Measurements from ENCODE around the gene SLC23A2.
"Not testable (repeated sequence)": the region's sequence is repeated elsewhere in the genome, so short reads cannot be mapped to it uniquely, and the experiment has no call there.

Gene SLC23A2

DNA sequence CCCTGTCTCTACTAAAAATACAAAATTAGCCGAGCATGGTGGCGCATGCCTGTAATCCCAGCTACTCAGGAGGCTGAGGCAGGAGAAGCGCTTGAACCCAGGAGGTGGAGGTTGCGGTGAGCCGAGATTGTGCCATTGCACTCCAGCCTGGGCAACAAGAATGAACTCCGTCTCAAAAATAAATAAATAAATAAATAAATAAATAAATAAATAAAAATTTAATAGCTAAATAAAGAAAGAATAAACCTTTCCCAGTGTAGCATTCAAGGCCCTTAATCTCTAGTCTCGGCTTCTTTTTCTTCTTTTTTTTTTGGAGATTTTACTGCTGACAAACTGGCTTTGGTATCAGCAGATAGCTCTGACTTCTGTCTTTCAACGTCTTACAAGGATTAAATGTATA lies 3.5 kb upstream of the SLC23A2 start:
- not testable (repeated sequence) for FAIRE-seq

DNA sequence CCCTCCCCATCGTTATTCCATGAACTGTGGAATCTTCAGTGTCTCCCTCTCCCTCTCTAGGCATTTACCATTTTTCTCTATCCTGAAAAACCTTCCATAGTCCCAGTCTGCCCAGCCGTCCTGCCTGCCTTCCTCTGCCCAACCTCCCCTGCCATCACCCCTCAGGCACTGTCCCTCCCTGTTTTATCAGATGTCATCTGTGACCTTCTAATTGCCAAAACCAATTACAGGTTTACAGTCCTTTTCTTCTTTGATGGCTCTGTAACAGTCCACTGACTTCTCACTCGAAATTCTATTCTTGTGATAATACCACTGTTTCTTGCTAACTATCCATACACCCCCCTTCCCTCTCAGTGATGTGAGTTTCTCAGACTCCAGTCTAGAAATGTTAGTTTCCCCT lies 2.3 kb upstream of the SLC23A2 start:
- FAIRE-seq = no peak

DNA sequence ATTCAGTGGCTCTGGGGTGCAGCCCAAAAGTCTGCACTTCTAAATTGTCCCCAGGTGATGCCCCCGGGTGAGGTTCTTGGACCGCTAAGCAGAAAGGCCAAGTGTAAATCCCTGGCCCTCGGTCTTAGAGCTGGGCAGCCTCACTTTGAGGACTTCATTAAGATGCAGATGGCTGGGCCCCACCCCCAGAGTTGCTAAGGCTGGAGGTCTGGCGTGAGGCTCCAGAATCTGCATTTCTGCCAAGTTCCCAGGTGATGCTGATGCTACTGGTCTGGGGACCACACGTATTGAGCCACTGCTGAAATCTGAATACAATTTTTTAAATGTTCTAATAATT lies 735 bp upstream of the SLC23A2 start:
- no peak for FAIRE-seq

DNA sequence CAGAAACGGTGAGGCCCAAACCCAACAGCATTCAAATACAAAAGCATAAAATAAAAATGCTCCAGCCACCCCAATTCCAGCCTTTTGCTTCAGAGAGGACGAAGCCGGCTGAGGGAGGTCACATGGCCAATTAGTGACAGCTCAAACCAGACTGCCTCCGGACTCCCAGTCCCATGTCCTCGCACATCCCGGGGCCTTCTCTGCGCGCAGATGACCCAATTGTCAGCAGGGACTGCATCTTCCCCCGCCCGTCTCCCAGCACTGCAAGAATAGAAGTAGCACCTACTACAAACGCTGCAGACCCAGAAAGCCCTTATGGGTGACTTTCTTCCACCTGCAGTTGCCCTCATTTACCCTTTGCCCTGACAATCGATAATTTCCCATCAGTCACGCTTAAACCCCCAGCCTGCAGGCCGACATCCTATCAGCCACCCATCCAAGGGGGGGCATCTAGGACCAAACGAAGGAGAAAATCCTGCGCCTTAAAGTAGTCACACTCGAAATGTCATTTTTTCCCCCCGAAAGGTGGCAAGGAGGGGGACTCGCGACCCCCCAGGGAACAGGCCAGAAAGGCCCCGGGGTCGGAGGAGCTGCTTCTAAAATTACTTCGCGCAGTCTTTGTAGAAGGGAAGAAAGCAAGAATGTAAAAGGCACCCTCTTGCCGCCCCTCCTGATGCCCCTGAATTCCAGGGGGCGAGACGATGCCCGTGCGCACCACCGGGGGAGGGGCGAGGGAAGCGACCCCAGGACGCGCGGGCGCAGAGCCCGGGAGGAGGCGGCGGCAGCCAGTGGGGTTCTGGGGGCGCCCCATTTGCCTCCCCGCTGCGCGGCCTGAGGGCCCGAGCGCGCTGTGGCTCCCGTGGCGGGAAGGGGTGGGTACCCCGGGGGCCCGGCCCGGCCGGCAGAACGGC lies 792 bp downstream of the SLC23A2 start:
- FAIRE-seq = no peak

DNA sequence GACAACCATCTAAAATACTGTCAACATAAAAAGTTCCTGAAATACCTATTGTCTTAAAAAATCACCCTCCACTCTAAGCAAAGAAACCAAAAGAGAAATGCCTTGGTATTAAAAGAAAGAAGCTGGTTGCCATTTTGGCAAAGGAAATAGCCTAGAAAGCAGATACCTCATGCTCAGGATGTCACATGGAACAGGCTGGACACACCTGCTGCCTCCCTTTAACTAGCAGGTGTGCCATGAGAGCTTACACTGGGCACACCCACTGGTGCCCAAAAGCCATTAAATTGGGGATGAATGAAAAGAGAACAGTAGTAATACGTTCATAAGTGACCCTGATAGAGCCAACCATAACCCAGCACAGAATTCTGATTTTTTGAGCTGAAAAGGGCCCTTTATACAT lies 1.5 kb downstream of the SLC23A2 start:
- no peak for FAIRE-seq

DNA sequence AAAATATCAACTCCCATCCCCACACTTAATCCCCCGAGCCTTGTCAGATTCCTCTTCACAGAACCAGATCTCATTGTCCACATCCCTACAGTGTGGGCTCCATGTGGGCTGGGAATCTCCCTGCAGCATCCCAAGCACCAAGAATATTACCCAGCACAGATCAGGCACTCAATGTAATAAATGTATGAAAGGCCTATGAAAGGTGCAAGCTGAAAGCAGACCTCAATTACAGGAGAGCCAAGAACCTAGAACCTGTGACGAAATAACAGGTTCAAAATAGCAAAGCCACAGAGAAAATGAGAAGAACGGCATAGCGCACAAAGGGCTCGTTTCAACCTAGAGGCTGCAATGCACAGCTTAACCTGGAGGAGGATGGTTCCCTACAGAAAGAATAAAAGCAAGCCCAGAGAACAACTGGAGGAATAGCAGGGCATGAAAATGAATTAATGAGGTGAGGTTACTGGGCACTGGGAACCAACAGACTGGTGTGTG lies 3.1 kb downstream of the SLC23A2 start:
- no peak for FAIRE-seq

DNA sequence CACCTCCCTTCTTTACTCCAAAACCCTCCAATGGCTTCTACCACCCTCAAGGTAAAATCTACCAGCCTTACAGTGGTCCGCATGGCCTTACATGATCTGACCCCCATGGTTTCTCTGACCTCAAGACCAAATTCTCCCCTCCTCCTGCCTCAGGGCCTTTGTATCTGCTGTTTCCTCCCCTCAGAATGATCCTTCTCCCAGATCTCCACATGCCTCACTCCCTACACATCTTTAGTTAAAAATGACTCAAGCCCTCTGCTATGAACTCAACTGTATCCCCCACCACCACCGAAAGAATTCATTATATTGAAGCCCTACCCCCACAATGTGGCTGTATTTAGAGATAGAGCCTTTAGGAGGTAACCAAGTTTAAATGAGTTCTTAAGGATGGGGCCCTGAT lies 4.1 kb downstream of the SLC23A2 start:
- FAIRE-seq = no peak

DNA sequence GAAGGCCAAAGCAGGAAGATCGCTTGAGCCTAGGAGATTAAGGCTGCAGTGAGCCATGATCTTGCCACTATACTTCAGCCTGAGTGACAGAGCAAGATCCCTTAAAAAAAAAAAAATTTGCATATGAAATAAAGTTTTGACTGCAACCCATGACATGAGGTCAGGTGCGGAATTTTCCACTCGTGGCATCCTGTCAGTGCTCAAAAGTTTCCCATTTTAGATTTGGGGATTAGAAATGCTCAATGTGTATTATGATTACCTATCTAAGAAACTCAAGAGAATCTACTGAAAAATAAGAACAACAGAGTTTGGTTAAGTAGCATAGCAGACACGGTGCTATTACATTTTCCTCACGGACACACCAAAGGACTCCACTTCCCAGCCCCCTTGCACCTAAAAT lies 11.7 kb downstream of the SLC23A2 start:
- FAIRE-seq = no peak

DNA sequence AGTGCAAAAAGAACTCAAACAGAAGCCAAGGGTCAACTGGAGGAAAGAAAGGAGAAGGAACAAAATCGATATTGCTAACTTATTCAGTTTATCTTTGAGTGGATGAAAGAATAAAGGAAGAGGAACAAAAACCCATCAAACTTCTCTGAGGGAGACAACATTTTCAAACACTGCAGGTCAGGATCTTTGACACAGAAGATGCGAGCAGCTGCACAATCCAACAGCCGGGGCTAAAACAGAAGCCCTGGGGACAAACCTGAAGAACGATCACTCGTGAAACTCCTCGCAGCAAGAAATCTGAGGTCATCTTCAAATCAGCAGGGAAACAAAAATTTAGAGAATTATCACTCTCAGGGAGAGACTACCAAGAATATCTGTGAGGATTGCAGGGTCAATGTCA lies 14.2 kb downstream of the SLC23A2 start:
- FAIRE-seq = no peak

DNA sequence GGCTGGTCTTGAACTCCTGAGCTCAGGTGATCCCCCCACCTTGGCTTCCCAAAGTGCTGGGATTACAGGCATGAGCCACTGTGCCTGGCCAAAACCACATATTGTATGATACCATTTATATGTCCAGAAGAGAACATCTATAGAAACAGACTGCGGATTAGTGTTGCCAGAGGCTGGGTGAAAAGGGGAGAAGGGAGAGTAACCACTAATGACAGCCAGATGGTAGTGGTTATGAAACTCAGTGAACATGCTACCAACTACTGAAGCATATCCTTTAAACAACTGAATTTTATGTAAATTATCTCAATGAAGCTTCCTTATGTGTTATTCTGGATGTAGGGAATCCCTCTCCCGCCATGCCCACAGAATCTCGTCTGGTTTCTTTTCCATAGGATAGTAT lies 15.7 kb downstream of the SLC23A2 start:
- no peak for FAIRE-seq

DNA sequence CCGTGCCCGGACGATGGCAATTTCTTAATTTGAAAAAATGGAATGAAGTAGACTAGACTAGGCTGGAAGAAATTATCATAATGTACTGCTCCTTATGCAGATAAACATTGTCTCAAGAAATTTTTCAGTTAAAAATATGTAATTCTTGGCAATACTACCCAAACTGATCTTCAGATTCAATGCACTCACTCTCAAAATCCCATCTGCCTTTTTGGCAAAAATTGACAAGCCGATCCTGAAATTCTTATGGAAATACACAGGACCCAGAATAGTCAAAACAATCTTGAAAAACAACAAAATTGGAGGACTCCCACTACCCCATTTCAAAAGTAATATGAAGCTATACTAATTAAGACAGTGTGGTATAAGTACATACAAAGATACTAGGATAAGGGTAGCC lies 19.0 kb downstream of the SLC23A2 start:
- no peak for FAIRE-seq

DNA sequence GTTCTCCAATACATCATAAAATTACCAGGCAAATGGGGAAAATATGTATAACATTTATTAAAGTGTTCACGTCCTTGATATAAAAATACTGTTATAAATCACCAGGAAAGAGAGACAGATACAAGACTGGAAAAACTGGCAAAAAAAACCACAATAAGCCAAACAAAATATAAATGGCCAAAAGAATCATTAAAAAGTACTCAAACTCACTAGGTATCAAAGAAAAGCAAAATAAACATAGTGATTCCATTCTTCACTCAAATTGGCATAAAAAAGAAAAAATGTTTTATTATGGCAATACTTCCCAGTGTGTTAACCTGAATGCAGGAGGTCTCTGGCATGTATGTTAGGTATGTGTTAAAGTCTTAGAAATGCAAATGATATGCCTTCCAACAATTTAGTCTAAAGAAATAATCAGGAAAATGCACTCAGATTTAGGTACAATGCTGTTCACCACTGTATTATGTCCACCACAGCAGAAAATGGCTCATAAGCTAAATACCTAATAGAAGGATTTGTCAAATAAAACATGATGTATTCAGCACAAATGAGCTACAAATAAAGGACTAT lies 21.4 kb downstream of the SLC23A2 start:
- peak; percentile 68 for FAIRE-seq

DNA sequence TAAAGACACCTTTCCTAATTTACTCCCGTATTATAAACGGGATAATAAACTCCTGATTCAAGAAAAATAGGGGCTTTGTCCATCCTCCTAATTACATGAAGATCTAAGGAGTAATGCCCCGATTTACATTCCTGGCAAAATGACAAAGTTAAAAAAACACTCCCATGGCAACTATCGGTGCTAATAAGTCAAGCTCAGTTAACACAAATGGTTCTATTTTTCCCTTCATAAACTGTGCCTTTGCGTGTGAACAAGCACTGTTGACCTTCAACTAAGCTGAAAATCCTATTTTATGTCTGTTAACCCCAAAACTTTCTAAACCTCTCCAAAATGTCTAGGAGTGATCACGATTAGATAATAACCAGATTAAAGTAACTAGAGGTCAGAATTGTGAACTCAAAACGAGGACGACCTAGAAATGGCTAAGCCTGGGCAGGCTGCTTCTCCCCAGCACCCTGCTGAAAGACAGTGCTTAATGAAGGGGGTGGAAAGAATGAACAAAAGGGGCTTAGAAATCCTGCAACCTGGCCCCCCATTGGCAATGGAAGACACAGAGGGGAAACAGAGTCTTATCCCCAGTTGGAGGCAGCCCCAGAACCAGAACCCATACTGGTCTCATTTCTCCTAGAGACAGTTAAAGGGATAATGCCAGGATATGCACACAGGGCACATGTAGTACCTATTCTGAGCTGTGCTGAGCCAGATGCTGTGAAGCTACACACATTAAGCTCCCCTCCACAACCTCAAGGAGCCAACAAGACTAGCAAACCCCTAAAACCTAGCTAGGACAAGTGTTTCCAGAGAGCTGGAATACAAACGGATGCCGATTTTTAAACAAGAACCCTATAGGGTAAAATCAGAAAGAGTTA lies 23.0 kb downstream of the SLC23A2 start:
- peak; percentile 81 for FAIRE-seq

DNA sequence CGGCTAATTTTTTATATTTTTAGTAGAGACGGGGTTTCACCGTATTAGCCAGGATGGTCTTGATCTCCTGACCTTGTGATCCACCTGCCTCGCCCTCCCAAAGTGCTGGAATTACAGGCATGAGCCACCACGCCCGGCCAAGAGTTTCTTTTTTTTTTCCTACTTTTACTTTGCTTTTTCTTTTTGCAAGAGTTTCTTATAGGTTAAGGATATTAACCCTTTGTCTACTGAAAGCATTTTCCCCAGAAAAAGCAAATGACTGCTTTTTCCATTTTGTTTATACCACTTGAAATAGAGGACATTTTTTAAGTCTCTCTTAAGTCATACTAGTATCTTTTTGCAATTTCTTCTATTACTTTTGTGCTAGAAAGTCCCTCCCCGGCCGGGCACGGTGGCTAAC lies 25.3 kb downstream of the SLC23A2 start:
- not testable (repeated sequence) for FAIRE-seq

DNA sequence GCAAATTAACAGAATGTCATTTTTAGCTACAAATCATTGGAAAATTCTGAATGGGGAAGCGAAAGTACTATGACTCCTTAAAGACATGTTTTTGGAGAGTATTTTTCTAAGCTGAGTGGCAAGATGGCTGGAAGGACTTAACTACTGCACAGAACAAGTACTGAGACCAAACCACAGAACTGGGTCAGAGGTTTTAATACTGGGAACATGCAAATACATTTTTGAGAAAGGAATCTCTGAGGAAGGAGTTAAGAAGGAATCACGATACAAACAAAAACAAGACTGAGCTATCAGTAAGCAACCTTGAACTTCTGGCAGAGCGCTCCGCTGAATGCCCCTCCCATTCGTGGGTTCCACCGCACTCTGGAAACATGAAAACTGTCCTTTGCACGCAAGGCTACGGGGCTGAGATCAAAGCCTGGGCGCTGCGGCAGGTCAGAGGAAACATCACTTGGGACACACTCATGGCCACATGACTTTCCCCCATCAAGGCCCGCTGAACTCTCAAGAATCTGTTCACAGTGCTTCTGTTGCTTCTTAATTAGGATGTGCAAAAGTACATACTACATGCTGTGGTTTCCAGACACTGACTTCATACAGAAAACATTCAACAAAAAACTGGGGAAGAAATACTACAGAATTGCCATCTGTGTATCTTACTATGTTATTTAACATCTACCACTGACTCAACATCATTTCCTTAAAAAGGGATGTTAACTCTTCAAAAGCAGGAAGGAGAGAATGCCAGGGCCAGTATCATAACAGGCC lies 27.8 kb downstream of the SLC23A2 start:
- peak; percentile 5 for FAIRE-seq

DNA sequence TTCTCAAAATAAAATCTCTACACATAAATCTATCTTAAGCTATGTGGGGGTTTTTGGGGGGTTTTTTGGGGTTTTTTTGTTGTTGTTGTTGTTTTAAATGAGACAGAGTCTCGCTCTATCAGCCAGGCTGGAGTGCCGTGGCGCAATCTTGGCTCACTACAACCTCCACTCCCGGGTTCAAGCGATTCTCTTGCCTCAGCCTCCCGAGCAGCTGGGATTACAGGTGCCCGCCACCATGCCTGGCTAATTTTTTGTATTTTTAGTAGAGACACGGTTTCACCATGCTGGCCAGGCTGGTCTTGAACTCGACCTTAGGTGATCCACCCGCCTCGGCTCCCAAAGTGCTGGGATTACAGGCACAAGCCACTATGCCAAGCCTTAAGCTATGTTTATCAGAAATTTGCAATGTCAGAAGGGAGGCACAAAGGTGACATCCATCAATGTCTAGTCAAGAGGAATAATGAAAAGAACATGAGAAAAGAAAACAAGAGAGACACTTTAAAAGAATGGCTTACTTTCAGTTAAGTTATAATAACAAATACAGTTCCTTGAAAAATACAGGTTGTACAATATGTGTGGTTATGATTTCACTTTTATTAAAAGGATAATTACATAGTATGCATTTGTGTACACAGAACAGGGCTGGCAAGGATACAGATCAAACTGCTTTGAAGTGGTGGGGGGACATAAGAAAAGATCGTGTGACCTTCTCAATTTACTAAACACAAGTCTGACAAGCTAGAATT lies 28.6 kb downstream of the SLC23A2 start:
- FAIRE-seq = no peak

DNA sequence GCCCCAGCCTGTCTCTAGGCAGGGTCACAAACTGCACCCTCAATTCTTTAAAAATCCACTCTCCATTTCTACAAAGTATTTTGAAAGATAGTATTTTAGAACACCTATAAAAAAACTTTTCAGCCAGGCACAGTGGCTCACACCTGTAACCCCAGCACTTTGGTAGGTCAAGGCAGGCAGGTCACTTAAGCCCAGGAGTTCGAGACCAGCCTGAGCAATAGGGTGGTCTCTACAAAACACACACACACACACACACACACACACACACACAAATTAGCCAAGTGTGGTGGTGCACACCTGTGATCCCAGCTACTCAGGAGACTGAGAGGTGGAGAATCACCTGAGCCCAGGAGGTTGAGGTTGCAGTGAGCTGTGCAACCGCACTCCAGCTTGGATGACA lies 30.2 kb downstream of the SLC23A2 start:
- FAIRE-seq = no peak

DNA sequence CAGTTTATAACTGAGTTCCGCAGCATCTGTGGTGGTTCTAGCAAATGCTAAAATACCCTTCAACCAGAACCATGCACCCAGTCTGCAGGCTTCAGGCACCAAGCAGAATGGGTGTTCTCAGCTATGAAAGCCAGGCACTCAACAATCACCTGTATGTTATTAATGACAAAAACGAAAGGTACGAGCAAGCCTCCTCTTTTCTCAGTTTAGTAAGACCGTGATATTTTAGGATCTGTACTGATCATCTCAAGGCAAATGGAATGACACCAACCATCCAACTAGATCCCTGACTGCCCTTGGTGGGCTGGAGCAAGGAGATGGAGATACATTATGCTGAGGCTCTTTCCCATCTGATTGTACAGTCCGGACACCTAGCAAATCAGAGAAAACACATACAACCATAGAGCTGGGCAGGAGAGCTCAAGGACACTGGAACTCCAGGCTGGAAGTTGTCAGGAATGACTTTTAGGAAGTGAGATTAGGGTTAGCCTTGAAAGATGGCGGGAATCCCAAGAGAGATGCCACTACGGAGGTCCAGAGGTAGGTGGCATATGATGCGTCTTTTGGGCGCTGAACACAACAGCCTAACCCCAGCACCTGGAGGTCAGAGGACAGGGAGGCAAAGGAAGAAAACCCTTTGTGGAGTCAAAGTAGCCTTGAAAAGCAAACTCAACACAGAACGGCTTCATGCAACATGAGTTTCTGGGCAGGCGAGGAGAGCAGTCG lies 33.4 kb downstream of the SLC23A2 start:
- no peak for FAIRE-seq

DNA sequence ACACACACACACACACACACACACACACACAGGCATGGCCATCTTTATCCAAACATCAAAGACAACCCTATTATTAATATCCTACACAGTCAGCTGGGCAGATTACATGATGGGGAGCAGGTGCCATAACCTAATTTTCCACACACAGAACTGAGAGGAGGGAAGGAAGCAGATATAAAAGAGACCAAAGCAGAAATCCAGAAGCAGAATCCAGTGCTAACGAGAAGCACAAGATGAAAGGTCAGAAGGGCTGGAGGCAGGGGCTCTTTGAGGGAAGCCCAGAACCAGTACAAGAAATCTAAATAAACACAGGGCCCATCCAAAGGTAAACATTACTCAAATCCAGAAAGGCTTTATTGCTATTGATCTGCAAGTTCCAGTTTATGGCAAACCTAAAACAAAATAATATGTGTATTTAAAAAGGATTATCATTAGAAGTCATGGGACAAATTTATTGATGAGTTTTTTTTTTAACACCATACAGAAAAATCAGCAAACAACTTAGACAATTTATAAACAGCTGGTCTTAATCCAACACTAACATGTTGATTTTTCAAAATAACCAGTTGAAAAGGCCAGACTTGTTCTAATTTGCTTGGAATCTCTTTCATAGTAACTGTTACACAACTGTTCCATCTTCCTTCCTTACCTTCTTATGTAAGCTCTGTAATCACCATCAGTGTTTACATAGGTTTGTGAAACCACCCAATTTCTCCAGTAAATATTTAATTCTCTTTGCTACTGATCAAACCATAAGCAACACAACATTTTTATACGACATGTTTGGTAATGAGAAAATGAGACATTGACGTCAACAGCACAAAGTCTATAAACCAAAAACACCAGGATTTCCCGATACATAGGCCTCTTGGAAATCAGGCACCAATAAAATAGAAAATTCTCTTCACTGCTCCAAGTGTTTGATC lies 34.2 kb downstream of the SLC23A2 start:
- FAIRE-seq = peak; percentile 86

DNA sequence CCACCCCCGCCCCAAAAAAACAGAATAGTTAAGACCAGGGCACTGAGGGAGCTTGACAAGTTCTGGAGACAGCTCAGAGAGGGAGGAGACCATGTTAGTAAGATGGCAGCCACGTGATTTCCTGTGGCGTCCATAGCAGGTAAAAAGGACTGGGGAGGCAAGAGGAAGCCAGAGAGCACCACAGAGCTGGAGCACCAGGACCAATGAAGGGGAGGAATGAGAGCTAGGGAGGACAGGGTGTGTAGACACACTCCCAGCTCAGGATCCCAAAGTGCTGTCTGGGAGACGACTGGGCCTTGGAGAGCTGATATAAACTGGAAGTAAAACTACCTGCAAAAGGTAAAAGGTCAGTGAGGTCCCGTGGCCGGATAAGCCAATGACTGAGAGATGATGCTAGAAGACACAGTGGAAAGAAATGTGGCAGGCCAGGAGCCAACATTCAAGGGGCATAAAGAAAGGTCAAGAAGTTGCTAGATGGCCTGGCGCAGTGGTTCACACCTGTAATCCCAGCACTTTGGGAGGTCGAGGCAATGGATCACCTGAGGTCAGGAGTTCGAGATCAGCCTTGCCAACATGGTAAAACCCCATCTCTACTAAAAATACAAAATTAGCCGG lies 39.0 kb downstream of the SLC23A2 start:
- no peak for FAIRE-seq

Measured in islet of Langerhans (tissue), 1 donor.